Activated CD8-positive, alpha-beta memory T cell treated with anti-CD3 and anti-CD28 coated beads for 1 hour (primary cell): ENCODE results near the gene APOL3.
"Not testable (repeated sequence)": the region's sequence is repeated elsewhere in the genome, so short reads cannot be mapped to it uniquely, and the experiment has no call there.

ENCODE experiments used
- DNase-seq, 2 donors: peaks; one replicate each; pipeline ENCODE4 v3.0.0-alpha.2; 2020; ENCODE audit warnings: low read depth in 1 of 2; ENCODE audit errors: extremely low read depth in 1 of 2

Gene APOL3

DNA sequence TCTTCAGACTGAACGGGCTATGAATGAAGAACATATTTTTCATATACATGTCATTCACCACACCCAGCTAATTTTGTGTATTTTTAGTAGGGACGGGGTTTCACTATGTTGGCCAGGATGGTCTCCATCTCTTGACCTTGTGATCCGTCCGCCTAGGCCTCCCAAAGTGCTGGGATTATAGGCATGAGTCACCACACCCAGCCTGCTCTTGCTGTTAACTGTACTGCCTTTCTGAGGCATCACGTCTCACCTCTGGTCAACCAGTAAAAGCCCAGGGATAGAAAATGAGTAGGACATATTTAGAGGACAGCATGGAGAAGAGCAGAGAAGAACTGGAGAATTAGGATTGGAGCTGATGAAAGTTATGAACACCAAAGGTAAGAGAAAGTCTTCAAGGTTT, 55.6 kb downstream of the APOL3 start:
- DNase-seq: no peak

DNA sequence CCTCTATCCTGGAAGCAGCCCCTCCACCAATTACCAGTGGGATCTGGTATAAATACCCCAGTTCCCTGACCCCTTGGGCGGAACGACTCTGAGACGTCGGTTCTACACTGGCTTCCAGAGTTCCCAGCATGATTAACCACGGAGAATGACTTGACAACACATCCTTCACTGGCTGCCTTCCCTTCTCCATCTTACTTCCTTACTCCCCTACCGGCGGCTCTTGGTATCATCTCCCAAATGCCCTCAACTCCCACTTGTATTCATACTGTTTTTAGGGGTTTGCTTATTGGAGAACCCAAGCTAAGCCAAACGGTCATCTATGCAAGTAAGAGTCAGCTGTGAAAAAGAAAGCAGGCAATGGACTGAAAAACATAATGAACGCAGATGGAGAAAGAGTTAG, 56.1 kb downstream of the APOL3 start:
- DNase-seq: no peak

DNA sequence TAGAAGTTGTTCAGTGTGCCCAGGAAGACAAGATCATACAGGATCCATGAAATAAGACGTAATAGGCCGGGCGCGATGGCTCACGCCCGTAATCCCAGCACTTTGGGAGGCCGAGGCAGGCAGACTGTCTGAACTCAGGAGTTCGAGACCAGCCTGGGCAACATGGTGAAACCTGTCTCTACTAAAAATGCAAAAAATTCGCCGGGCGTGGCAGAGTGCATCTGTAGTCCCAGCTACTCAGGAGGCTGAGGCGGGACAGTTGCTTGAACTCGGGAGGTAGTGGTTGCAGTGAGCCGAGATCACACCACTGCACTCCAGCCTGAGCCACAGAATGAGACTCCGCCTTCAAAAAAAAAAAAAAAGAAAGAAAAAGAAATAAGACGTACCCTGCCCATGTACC, 56.7 kb downstream of the APOL3 start:
- no peak for DNase-seq

DNA sequence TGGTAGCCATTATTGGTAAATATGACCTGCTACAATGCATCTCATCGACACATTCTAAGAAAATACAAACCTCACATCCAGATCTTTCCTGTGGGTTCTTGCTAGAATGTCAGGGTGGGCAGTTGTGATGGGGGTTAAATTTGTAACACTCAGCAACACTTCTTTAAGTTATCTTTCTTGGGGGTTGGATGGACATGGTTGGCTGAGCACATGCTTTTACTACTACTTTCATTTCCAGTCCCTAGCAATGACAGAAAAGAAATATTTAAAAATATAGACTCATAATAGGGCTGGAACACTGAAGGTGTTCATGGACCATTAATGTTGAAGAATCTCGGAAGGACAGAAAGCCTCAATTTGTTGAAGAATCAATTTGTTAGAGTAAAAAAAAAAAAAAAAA, 57.6 kb downstream of the APOL3 start:
- no peak for DNase-seq

DNA sequence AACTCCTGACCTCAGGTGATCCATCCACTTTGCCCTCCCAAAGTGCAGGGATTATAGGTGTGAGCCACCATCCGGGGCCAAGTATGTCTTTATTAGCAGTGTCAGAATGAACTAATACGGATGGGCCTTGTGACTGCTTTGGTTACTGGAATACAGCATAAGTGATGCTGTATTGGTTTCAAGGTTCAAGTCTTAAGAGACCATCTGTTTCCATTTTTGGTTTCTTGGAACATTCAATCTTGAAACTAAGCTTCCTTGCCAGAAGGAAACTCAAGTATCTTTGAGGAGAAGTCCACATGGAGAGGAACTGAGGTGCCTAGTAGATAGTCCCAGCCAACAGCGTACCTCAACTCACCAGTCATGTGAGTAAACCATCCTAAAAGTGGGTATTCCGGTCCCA, 58.8 kb downstream of the APOL3 start:
- no peak for DNase-seq

DNA sequence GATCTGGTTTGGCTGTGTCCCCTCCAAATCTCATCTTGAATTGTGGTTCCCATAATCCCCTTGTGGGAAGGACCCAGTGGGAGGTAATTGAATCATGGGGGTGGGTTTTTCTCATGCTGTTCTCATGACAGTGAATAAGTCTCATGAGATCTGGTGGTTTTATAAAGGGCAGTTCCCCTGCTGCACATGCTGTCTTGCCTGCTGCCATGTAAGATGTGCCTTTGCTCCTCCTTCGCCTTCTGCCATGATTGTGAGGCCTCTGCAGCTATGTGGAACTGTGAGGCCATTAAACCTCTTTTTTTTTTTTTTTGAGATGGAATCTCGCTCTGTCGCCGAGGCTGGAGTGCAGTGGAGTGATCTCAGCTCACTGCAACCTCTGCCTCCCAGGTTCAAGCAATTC, 59.6 kb downstream of the APOL3 start:
- not testable (repeated sequence) for DNase-seq

DNA sequence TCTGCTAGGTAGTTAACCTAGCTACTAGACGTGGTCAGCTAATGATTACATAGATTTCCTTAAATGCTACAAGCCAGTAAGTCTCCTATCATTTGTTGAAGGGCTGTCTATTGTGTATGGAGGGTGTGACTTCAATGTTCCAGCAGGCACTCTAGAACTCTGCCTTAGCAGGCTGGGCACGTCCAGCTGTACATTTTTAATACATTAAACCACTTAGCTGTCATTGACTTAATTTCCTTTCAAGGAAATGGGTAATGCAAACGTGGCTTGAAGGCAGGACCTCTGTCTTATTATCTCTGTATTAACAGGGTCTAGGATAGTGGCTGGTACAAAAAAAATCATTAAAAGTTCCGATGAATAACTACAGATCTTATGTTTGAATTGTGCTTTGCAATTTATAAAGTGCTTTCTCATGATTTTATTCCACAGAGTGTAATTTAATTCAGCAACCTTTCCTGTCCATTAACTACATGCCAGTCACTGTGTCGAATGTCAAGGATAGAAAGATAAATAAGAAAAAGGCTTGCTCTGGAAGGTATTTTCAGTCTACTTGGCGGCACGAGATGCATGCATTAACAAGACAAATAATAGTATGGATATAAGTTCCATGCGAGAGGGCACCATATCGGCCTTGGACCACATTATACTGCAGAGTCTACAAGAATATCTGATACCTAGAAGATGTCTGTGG, 60.3 kb downstream of the APOL3 start:
- DNase-seq: no peak

DNA sequence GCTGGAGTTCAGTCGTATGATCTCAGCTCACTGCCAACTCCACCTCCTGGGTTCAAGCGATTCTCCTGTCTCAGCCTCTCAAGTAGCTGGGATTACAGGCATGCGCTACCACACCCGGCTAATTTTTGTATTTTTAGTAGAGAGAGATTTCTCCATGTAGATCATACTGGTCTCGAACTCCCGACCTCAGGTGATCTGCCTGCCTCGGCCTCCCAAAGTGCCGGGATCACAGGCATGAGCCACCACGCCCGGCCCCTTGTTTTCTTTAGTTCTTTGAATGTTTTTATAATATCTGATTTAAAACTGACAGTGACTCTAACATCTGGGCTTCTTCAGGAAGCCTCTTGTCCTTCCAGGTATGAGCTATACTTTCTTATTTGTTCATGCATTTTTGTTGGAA, 61.0 kb downstream of the APOL3 start:
- DNase-seq: not testable (repeated sequence)

DNA sequence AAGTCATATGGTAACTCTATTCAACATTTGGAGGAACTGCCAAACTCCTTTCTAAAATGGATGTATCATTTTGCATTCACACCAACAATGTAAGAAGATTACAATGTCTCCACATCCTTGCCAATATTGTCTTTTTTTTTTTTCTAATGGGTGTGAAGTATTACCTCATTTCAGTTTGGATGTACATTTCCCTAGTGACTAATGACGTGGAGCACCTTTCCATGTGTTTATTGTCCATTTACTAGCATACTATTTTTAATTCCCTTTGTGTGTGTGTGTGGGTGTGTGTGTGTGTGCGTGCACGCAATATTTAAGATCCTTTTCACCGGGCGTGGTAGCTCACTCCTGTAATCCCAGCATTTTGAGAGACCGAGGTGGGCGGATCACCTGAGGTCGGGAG, 62.7 kb downstream of the APOL3 start:
- no peak for DNase-seq

DNA sequence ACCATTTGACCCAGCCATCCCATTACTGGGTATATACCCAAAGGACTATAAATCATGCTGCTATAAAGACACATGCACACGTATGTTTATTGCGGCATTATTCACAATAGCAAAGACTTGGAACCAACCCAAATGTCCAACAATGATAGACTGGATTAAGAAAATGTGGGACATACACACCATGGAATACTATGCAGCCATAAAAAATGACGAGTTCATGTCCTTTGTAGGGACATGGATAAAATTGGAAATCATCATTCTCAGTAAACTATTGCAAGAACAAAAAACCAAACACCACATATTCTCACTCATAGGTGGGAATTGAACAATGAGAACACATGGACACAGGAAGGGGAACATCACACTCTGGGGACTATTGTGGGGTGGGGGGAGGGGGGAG, 69.8 kb downstream of the APOL3 start:
- DNase-seq: not testable (repeated sequence)
